GM10847 (cell line): ENCODE data around the gene TCF7L2.

Experiments used
- POLR2A ChIP-seq: IDR thresholded peaks from 2 replicates; pipeline ENCODE4 v1.6.1; 2011; ENCODE audit not compliant: insufficient read length; ENCODE audit errors: extremely low read depth

TCF7L2 gene

GRCh38 chr10:113108194-113108835 lies 158.3 kb downstream of the TCF7L2 start:
- TF ChIP-seq POLR2A: no peak

DNA sequence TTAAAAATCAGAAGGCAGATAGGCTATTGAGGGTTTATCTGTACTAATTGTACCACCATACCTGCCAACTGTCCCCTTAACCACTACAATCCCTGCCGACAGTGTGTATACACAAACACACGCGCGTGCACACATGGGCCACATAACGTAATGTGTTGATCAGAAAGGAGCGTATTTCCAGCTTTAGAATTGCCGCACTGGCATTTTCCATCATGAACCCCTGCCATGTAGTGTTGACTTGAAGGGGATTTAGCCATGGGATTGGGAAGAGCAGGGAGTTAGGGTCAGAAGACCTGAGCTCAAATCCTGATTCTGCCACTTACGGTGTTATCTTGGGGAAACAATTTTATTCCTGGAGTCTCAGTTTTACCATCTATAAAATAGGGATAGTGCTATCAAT lies 158.9 kb downstream of the TCF7L2 start:
- TF ChIP-seq POLR2A: no peak

DNA sequence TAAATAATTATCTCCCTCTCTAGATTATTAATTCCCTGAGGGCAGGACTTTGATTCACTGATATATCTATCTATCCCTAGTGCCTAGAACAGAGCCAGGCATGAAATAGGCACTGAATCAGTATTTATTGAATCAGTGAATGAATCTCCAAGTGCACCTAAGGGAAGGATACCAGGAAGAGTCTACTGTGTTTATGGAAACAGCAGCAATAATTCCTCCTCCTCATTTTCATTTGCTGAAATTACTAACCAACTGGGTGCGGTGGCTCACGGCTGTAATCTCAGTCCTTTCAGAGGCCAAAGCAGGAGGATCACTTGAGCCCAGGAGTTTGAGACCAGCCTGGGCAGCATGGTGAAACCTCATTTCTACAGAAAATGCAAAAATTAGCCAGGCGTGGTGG lies 161.2 kb downstream of the TCF7L2 start:
- no peak for TF ChIP-seq POLR2A

DNA sequence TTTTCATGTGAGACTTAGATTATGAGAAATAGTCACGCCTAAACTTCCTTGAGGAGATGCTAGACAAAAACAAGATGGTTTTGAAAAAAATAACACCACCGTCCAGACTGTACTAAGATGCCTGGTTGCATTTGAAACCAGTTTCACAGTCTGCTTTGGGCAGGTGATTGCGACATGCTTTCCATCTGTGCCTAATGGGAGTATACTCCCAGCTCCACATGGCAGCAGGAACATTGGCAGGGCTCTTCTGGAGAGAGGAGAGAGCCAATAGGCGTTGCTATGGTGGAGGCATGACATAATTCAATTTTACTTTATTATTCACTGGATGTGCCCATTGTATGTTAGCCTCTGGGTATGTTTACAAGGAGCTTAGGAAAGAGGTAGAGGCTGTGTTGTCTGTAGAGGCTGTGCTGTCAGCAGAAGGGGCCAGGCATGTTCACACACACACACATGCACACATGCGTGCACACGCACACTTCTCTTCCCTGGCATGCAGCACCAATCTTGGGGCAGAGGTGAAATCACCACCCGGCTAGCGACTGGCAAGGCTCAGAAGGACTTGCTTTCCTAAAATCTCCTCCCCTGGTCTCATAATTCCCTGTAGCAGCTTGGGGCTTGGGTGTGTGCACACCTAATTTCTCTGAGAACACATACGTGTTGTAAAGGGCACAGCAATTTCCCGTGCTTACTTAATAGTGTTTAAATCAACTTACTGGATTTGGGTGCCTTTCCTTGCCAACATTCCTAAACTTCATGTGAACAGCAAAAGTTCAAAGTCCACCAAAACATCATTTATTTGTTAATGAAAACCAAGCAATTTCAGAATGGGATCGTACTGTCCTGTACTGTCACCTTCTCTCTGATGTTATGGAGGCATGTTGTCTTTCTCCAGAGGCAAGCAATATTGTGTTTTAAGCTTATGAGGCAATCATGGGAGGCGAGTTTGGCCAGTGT lies 162.1 kb downstream of the TCF7L2 start:
- TF ChIP-seq POLR2A: no peak

DNA sequence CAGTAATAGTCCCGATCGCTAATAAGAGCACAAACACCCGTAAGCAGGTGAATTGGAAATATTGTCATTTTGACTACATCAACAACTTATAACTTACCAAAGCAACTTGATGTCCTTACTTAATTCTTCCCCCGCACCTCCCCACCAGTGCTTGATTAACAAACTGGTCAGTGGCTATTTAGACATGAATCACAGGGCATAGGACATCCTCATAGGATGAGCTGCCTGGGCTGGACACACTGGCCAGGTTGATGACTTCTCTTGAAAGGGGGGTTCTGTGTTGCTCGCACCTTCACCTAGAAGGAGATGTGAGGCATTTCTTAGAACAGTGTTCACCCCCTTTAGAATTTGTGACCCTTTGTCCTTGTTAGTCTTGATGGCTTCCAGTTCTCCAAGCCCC lies 163.2 kb downstream of the TCF7L2 start:
- no peak for TF ChIP-seq POLR2A

DNA sequence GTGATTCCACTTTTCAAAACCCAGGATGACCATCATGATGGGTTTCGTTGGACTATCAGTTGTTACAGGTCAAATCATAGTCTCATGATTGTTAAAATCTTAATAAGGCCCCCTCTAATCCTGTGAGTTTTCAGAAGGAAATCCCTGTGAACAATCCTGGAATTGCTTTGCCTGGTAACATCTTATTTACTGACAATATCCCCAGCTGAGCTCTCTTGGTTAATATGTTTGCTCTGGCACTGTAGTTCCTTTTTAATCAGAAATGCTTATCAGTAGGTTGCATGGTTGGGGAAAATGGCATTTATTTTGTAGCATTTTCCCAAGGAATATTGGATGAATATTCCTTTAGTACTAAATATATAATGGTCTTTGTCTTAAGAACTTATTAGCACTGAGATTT lies 163.9 kb downstream of the TCF7L2 start:
- no peak for TF ChIP-seq POLR2A

- no peak for TF ChIP-seq POLR2A
These were observed 165.5 kb downstream of the TCF7L2 start for GRCh38 chr10:113115556-113115955.

DNA sequence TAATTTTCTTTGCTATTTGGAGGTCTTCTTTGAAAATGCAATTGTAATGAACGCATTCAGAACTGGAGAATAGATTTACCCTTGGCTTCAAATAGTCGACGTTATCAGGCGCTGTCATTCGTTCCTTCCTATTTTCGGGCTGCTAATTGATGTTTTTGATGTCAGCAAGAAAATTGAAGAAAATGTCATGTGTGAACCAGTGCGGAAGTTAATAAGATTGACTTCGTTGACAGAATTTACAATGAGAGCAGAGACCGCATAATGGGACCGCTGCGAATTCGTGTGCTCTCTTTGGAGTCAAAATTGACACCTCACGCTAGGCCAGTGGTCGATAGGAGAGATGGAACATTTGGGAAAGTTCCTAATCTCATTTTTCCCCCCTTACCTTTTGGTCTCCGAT lies 168.8 kb downstream of the TCF7L2 start:
- no peak for TF ChIP-seq POLR2A

- TF ChIP-seq POLR2A: no peak
These were observed 169.8 kb downstream of the TCF7L2 start for GRCh38 chr10:113119801-113120200.

DNA sequence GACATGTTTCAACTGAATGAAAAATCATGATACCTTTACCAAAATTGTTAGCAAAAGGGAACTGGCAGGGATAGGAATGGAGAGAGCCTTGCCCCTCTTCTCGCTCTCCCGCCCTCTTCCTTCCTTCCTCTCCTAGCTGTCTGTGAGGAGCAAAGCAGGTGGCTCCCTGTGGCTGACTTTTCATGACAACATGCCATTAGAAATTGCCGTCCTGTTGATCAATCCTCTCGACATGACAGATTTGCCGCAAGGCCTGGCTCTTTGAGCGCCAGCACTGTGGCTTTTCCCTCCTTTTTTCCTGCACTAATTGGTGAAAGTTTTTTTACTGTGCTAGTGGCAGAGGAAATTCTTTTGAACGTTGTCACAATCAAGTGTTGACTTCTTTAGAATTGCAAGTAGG lies 171.1 kb downstream of the TCF7L2 start:
- no peak for TF ChIP-seq POLR2A

- TF ChIP-seq POLR2A: no peak
These were observed 172.9 kb downstream of the TCF7L2 start for GRCh38 chr10:113122947-113123346.

- no peak for TF ChIP-seq POLR2A
These were observed 174.7 kb downstream of the TCF7L2 start for GRCh38 chr10:113124724-113125123.

GRCh38 chr10:113125612-113126011 lies 175.6 kb downstream of the TCF7L2 start:
- no peak for TF ChIP-seq POLR2A

DNA sequence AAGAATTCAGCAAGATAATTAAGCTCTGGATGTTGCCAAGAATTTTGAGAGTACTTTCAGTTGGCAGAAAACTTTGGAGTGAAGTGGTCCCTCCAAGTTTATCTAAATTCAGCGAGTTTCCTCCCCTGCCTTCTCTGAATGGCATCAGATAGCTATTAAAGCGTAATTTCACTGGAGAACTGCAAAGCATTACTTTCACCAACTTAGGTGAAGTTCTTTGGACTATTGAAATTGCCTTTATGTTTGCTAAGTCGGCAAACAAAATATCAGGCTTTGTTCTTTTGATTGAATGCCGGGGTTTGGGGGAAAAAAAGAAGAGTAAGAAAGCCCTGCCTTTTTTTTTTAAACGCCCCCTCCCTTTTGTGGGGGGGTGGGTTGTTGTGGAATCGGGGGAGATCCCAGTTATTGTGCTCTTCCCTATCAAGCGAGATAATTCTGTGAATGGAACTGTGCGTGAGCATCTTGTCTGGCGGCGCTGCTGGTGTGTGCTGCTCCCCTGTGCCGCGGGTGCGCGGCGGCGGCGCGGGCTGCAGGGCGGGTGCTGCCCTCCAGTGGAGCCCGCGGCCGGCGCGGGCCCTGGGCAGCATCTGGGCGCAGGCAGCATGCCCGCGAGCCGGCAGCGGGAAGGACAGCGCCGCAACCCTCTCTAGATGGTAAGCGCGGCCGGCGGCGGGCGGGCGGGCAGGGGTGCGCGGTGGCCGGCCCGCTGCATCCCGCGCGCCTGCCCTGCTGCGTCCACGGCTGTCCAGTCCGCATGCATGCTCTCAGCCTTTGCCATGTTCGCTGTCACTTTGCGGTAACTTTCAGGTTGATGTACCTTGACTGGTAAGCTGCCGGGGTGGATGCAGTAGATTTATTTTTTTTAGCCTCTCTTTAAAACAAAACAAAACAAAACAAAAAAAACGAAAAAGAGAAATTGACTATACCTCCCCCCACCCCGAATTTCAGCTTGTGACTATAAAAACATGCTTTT lies 176.5 kb downstream of the TCF7L2 start:
- TF ChIP-seq POLR2A: no peak

- no peak for TF ChIP-seq POLR2A
These were observed 177.3 kb downstream of the TCF7L2 start for GRCh38 chr10:113127261-113127900.
